Lower leg skin (tissue), 4 donors: Measurements from ENCODE around the gene MROH2B. TPM values are rescaled to one million over a fixed set of nuclear protein-coding genes. Genes with fewer than 3 reads are reported as not detected.

Source experiments
- DNase-seq, 2 donors: peaks; one replicate each; pipeline ENCODE4 v3.0.0-alpha.2; 2019; ENCODE audit warnings: low spot score in 2 of 2
- H3K4me3 ChIP-seq: fragments of 200-600 bp; sonication (generic); 2 replicates; pipeline ENCODE4 v1.5.1; 2017; ENCODE audit warnings: mild to moderate bottlenecking, low read depth; ENCODE audit not compliant: poor library complexity, severe bottlenecking
- CTCF ChIP-seq, 3 donors: fragments of 450-650 bp; IDR thresholded peaks; one replicate each; pipeline ENCODE4 v1.5.1; 2016; ENCODE audit warnings: antibody characterized with exemption in 3 of 3, mild to moderate bottlenecking in 3 of 3, moderate library complexity in 2 of 3
- POLR2A ChIP-seq, 2 donors: fragments of 450-650 bp; IDR thresholded peaks; one replicate each; pipeline ENCODE4 v1.6.1; 2016 to 2017; ENCODE audit warnings: antibody characterized with exemption in 2 of 2, mild to moderate bottlenecking in 1 of 2, moderate library complexity in 1 of 2
- WGBS, 2 donors: methylation state at CpG; one replicate each; pipeline ENCODE4 v1.1.5; 2018; 5-methylcytosine and 5-hydroxymethylcytosine counted together
- intact Hi-C: fragments of 100-400 bp; cut with DNase I; formaldehyde crosslinking; loops from one replicate; pipeline ENCODE4 v1.15.0; 2023; ENCODE audit warnings: low total_unique reads
- total RNA-seq, 4 donors: library from RNA; depleted of rRNA; stranded (reverse); fragments of >200 nt; gene quantifications; one replicate each; pipeline ENCODE4 v1.1.0, GENCODE V29; 2016

MROH2B gene
- total RNA-seq, 4 donors from 2014 or later, result not detected

GRCh38 chr5:41109186-41109585 is 38.0 kb upstream of the MROH2B start:
- no peak overlapping the region for H3K4me3 ChIP-seq
- no peak for DNase-seq
- intact Hi-C loops, result no loop called here
- TF ChIP-seq POLR2A (IDR thresholded peaks at IDR 0.05), result no peak
- no peak for TF ChIP-seq CTCF (IDR thresholded peaks at IDR 0.05)

- intact Hi-C loops, result no loop called here
- DNase-seq, result no peak
- TF ChIP-seq CTCF (IDR thresholded peaks at IDR 0.05), result no peak
These were observed 31.2 kb upstream of the MROH2B start for GRCh38 chr5:41102341-41102740.

GRCh38 chr5:41097642-41098041 is 26.5 kb upstream of the MROH2B start:
- WGBS, 2 donors, result 33 to 36% methylated on average over 2 of the region's 2 CpGs
- DNase-seq, result no peak
- no peak overlapping the region for H3K4me3 ChIP-seq
- no peak for TF ChIP-seq POLR2A (IDR thresholded peaks at IDR 0.05)
- TF ChIP-seq CTCF (IDR thresholded peaks at IDR 0.05), result no peak
- intact Hi-C loops, result loop anchor here (5.0 kb wide), 1 partner anchor 420 kb away; no protein-coding TSS in a partner anchor

More at GRCh38 chr5:41102341-41102740, 31.2 kb upstream of the MROH2B start:
- no peak overlapping the region for H3K4me3 ChIP-seq

- TF ChIP-seq CTCF (IDR thresholded peaks at IDR 0.05), result no peak
- no peak for TF ChIP-seq POLR2A (IDR thresholded peaks at IDR 0.05)
- DNase-seq, result no peak
- WGBS, 2 donors, result 81 to 87% methylated on average over 5 of the region's 5 CpGs
- intact Hi-C loops, result loop anchor here (5.0 kb wide), 1 partner anchor 422 kb away; no protein-coding TSS in a partner anchor
- H3K4me3 ChIP-seq, result no peak overlapping the region
These were observed 24.4 kb upstream of the MROH2B start for GRCh38 chr5:41095324-41096101.

- DNase-seq, result no peak
- intact Hi-C loops, result loop anchor here (5.0 kb wide), 1 partner anchor 422 kb away; no protein-coding TSS in a partner anchor
- TF ChIP-seq CTCF (IDR thresholded peaks at IDR 0.05) (no peak), POLR2A (IDR thresholded peaks at IDR 0.05) (no peak)
- no peak overlapping the region for H3K4me3 ChIP-seq
- 67 to 83% methylated on average over 2 of the region's 2 CpGs for WGBS, 2 donors
These were observed 23.7 kb upstream of the MROH2B start for GRCh38 chr5:41094871-41095270.

GRCh38 chr5:41093803-41094202 is 22.7 kb upstream of the MROH2B start:
- intact Hi-C loops, result no loop called here
- WGBS, 2 donors, result 59 to 70% methylated on average over 1 of the region's 1 CpG
- DNase-seq, result no peak
- TF ChIP-seq POLR2A (IDR thresholded peaks at IDR 0.05) (no peak), CTCF (IDR thresholded peaks at IDR 0.05) (no peak)
- no peak overlapping the region for H3K4me3 ChIP-seq
